Thymus (tissue), 11 donors: ENCODE results near the gene MDK. TPM values are rescaled to one million over a fixed set of nuclear protein-coding genes. Genes with fewer than 3 reads are reported as not detected.

Experiments
- DNase-seq, 9 donors: peaks; one replicate each; pipeline ENCODE4 v3.0.0-alpha.2; 2013; ENCODE audit warnings: low spot score in 9 of 9, low read depth in 6 of 9, missing footprints in 1 of 9
- H3K27ac ChIP-seq, 2 donors: one replicate each; pipeline ENCODE4 v1.5.1; 2013; ENCODE audit warnings: control low read depth in 1 of 2, low read depth in 1 of 2, low read length in 1 of 2, mild to moderate bottlenecking in 1 of 2, moderate library complexity in 1 of 2
- H3K27me3 ChIP-seq, 2 donors: one replicate each; pipeline ENCODE4 v1.5.1; 2013; ENCODE audit warnings: low read length in 1 of 2; ENCODE audit not compliant: control insufficient read depth in 2 of 2, insufficient read depth in 1 of 2
- H3K36me3 ChIP-seq, 2 donors: one replicate each; pipeline ENCODE4 v1.5.1; 2013; ENCODE audit warnings: low read length in 1 of 2, mild to moderate bottlenecking in 1 of 2, moderate library complexity in 1 of 2; ENCODE audit not compliant: control insufficient read depth in 2 of 2, insufficient read depth in 2 of 2
- H3K4me1 ChIP-seq, 2 donors: one replicate each; pipeline ENCODE4 v1.5.1; 2013; ENCODE audit warnings: low read length in 2 of 2; ENCODE audit not compliant: control insufficient read depth in 2 of 2, insufficient read depth in 2 of 2
- H3K4me3 ChIP-seq, 2 donors: one replicate each; pipeline ENCODE4 v1.5.1; 2013; ENCODE audit warnings: low read length in 2 of 2, control low read depth in 1 of 2, mild to moderate bottlenecking in 1 of 2
- H3K9me3 ChIP-seq, 2 donors: one replicate each; pipeline ENCODE4 v1.5.1; 2013; ENCODE audit warnings: low read length in 1 of 2, mild to moderate bottlenecking in 1 of 2; ENCODE audit not compliant: control insufficient read depth in 2 of 2, insufficient read depth in 1 of 2
- WGBS: extraction: QIAGEN DNeasy Blood & Tissue Kit; methylation state at CpG from one replicate; pipeline ENCODE4 v1.1.7; 2013; 5-methylcytosine and 5-hydroxymethylcytosine counted together
- polyA plus RNA-seq: library from polyadenylated mRNA; stranded (reverse); fragments of 200-250 nt; gene quantifications from one replicate; pipeline ENCODE4 v1.2.3, GENCODE V29; 2013
- total RNA-seq: library from RNA; stranded (reverse); fragments of 120-200 nt; gene quantifications from one replicate; pipeline ENCODE4 v1.2.4, GENCODE V29; 2013
- donor health status: healthy.

Gene MDK
- total and polyA plus RNA-seq, 2 donors: 149 to 150 TPM

- Histone ChIP-seq H3K36me3 (peaks cover 8 to 41% of the 10 kb centered on the region in 2 donors), H3K9me3 (no peaks in the 10 kb centered on the region), H3K27me3 (no peaks in the 10 kb centered on the region), H3K4me3 (no peak overlapping the region), H3K4me1 (peaks cover 34% of the 10 kb centered on the region in 2 donors), H3K27ac (peak overlapping the region; percentile 47 to 76)
- WGBS: 15% methylated on average over 5 of the region's 5 CpGs
- peak in 7 of 9 donors; percentile 17 to 71 (median 39) for DNase-seq
These were observed 33.0 kb downstream of the MDK start for GRCh38 chr11:46414466-46414796.

- no peaks in the 10 kb centered on the region for H3K27me3 ChIP-seq
- peaks cover 32 to 34% of the 10 kb centered on the region in 2 donors for H3K4me1 ChIP-seq
- DNase-seq: no peak
- H3K27ac ChIP-seq: peak overlapping the region; percentile 43 to 76
- no peaks in the 10 kb centered on the region for H3K9me3 ChIP-seq
- H3K4me3 ChIP-seq: no peak overlapping the region
- peaks cover 5 to 38% of the 10 kb centered on the region in 2 donors for H3K36me3 ChIP-seq
- 53% methylated on average over 3 of the region's 3 CpGs for WGBS
These were observed 33.4 kb downstream of the MDK start for GRCh38 chr11:46414879-46415278.

DNA sequence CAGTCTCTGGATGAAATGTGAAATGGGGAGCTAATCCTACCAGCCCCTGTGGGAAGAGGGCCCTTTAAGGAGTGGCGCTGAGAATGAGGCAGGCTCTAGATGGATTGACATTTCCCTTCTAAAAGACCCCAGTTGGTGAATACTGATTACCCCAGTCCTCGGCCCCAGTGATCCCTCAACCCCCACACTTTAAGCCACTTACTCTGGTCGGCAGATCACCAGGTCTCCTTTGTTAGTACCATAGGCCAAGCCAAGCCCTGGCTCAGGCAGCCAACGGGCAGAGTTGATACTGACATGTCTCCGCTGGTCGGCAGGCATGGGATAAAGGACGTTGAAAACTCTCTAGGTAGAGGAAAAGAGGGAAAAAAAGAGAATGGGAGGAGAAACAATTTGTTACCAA lies 36.2 kb downstream of the MDK start:
- no peak for DNase-seq
- Histone ChIP-seq H3K27me3 (no peaks in the 10 kb centered on the region), H3K4me3 (no peak overlapping the region), H3K27ac (peak overlapping the region in 1 of 2 donors; percentile 62), H3K4me1 (peaks cover 31% of the 10 kb centered on the region in 2 donors), H3K9me3 (no peaks in the 10 kb centered on the region), H3K36me3 (peaks cover 16 to 50% of the 10 kb centered on the region in 2 donors)
- 94% methylated on average over 7 of the region's 7 CpGs for WGBS

- Histone ChIP-seq H3K27ac (no peak overlapping the region), H3K4me3 (no peak overlapping the region), H3K36me3 (peaks cover 16 to 43% of the 10 kb centered on the region in 2 donors), H3K4me1 (peaks cover 21 to 29% of the 10 kb centered on the region in 2 donors), H3K27me3 (no peaks in the 10 kb centered on the region), H3K9me3 (no peaks in the 10 kb centered on the region)
- 97% methylated on average over 5 of the region's 5 CpGs for WGBS
- no peak for DNase-seq
These were observed 37.3 kb downstream of the MDK start for GRCh38 chr11:46418751-46419150.

- peaks cover 16 to 38% of the 10 kb centered on the region in 2 donors for H3K36me3 ChIP-seq
- H3K4me3 ChIP-seq: no peak overlapping the region
- H3K4me1 ChIP-seq: peaks cover 4 to 12% of the 10 kb centered on the region in 2 donors
- WGBS: 100% methylated on average over 1 of the region's 1 CpG
- no peak for DNase-seq
- no peaks in the 10 kb centered on the region for H3K9me3 ChIP-seq
- H3K27me3 ChIP-seq: no peaks in the 10 kb centered on the region
- no peak overlapping the region for H3K27ac ChIP-seq
These were observed 39.0 kb downstream of the MDK start for GRCh38 chr11:46420513-46420912.

- H3K36me3 ChIP-seq: peaks cover 14 to 30% of the 10 kb centered on the region in 2 donors
- peaks cover 0 to 3% of the 10 kb centered on the region in 2 donors for H3K4me1 ChIP-seq
- DNase-seq: no peak
- H3K9me3 ChIP-seq: no peaks in the 10 kb centered on the region
- whole genome bisulfite sequencing: 98% methylated on average over 8 of the region's 8 CpGs
- no peak overlapping the region for H3K4me3 ChIP-seq
- H3K27me3 ChIP-seq: no peaks in the 10 kb centered on the region
- no peak overlapping the region for H3K27ac ChIP-seq
These were observed 39.9 kb downstream of the MDK start for GRCh38 chr11:46421257-46421880.

- Histone ChIP-seq H3K36me3 (peaks cover 16 to 36% of the 10 kb centered on the region in 2 donors), H3K9me3 (no peaks in the 10 kb centered on the region), H3K27me3 (no peaks in the 10 kb centered on the region), H3K4me3 (no peak overlapping the region), H3K27ac (no peak overlapping the region), H3K4me1 (no peaks in the 10 kb centered on the region)
- 96% methylated on average over 7 of the region's 7 CpGs for WGBS
- no peak for DNase-seq
These were observed 41.1 kb downstream of the MDK start for GRCh38 chr11:46422588-46422987.

DNA sequence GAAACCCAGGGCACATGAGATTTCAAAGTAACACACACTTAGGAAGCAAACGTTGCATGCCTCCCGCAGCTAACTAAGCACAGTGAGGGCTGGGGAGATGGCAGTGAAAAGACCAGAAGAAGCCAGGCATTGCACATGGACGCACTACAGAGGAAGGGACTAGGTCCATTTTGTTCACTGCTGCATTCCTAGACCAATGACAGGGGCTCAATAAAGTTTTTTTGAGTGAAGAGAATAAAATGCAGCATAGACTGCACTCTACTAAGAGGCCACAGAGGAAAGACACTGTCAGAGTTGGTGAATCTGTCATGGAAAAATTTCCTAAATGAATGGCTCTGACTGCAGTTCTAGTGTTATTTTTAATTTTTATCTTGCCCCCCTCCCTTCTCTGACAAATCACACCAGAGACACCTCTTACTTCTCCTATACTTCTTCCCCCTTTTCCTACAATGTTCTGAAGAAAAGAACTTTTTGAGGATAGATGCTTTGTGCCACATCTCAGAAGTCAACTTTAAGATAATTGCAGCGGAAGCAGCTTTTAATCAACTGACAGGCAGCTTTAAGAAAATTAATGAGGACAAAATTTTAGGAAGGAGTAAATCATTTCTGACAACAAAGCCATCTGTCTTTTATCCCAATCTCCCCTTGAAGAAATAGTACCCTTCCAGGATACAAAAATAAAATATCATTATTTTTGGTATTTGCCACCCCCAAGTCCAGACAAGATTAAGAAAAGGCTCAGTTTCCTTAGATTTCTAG lies 44.9 kb downstream of the MDK start:
- WGBS: 95% methylated on average over 4 of the region's 4 CpGs
- H3K27me3 ChIP-seq: no peaks in the 10 kb centered on the region
- no peaks in the 10 kb centered on the region for H3K9me3 ChIP-seq
- peaks cover 17 to 40% of the 10 kb centered on the region in 2 donors for H3K36me3 ChIP-seq
- H3K27ac ChIP-seq: no peak overlapping the region
- H3K4me3 ChIP-seq: no peak overlapping the region
- DNase-seq: no peak
- H3K4me1 ChIP-seq: no peaks in the 10 kb centered on the region

DNA sequence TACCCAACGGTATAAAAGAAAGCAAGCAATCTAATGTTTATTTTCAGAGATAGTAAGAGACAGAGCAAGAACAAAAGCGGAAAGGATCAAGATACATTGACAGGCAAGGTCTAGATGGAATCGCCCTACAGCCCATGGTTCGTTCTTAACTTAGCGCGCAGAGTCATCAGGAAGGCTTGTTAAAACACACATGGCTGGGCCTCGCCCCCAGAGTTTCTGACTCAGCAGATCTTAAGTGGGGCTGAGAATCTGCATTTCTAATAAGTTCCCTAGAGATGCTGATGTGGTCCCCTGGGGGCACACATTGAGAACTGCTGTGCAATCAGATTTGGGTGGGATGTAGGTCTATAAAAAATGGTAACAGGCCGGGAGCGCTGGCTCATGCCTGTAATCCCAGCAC lies 45.9 kb downstream of the MDK start:
- WGBS: 97% methylated on average over 9 of the region's 9 CpGs
- Histone ChIP-seq H3K4me1 (no peaks in the 10 kb centered on the region), H3K9me3 (no peaks in the 10 kb centered on the region), H3K27ac (no peak overlapping the region), H3K27me3 (no peaks in the 10 kb centered on the region), H3K36me3 (peaks cover 12 to 39% of the 10 kb centered on the region in 2 donors), H3K4me3 (no peak overlapping the region)
- no peak for DNase-seq
